ENCODE data around the gene KLHL2. TPM values are rescaled to one million over a fixed set of nuclear protein-coding genes. Genes with fewer than 3 reads are reported as not detected.

Gene KLHL2
- total RNA-seq, 1 experiment from 2014 or later, result 23.7 TPM

DNA sequence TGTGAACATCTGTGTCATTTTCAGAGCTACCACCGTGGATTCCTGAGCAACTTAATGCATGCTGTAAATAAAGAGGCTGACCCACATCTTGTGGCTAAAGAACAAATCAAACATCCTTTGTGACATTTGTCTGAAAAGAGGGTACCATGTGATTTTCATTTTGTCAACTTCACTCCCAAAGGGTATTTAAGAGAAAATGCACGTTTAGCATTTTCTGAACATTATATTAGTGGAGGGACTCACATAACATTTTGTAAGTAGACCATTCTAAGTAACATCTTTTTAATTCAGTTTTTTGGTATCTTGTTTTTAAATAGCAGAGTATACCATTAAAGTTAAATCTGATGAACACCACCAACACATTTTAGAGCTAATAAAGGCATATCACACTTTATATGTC, 154.4 kb downstream of the KLHL2 start:
- no peak overlapping the region for H3K27ac ChIP-seq (ENCODE audit: low read depth, low read length, poor library complexity, severe bottlenecking)
- H3K9me3 ChIP-seq (ENCODE audit: low read depth, low read length, poor library complexity, severe bottlenecking), result no peaks in the 10 kb centered on the region
- no peaks in the 10 kb centered on the region for H3K4me1 ChIP-seq (ENCODE audit: insufficient read depth, low read length, poor library complexity, severe bottlenecking)
- BruUV-seq (replicated peaks), result no TSS peak
- H3K36me3 ChIP-seq (ENCODE audit: insufficient read depth, low read length, poor library complexity, severe bottlenecking), result no peaks in the 10 kb centered on the region
- CTCF ChIA-PET, result no interaction called here
- POLR2A ChIA-PET (ENCODE audit: low non-redundant PET), result no interaction called here
- DNase-seq (ENCODE audit: low spot score), result no peak
- TF ChIP-seq, protein P1, sequence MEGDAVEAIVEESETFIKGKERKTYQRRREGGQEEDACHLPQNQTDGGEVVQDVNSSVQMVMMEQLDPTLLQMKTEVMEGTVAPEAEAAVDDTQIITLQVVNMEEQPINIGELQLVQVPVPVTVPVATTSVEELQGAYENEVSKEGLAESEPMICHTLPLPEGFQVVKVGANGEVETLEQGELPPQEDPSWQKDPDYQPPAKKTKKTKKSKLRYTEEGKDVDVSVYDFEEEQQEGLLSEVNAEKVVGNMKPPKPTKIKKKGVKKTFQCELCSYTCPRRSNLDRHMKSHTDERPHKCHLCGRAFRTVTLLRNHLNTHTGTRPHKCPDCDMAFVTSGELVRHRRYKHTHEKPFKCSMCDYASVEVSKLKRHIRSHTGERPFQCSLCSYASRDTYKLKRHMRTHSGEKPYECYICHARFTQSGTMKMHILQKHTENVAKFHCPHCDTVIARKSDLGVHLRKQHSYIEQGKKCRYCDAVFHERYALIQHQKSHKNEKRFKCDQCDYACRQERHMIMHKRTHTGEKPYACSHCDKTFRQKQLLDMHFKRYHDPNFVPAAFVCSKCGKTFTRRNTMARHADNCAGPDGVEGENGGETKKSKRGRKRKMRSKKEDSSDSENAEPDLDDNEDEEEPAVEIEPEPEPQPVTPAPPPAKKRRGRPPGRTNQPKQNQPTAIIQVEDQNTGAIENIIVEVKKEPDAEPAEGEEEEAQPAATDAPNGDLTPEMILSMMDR (conservative IDR thresholded peaks at IDR 0.05; ENCODE audit: low read depth, low read length), result no peak
- TF ChIP-seq EZH2 (IDR thresholded peaks at IDR 0.05; ENCODE audit: borderline replicate concordance, low read depth, low read length, poor library complexity, severe bottlenecking), result no peak
- intact Hi-C loops (cut with micrococcal nuclease; ENCODE audit: unreplicated experiment), result no loop called here
- H3K4me3 ChIP-seq (ENCODE audit: low read depth, low read length, poor library complexity, severe bottlenecking), result no peak overlapping the region
- no peaks in the 10 kb centered on the region for H3K27me3 ChIP-seq (replicated peaks; ENCODE audit: insufficient read depth, low read depth, low read length, poor library complexity)

DNA sequence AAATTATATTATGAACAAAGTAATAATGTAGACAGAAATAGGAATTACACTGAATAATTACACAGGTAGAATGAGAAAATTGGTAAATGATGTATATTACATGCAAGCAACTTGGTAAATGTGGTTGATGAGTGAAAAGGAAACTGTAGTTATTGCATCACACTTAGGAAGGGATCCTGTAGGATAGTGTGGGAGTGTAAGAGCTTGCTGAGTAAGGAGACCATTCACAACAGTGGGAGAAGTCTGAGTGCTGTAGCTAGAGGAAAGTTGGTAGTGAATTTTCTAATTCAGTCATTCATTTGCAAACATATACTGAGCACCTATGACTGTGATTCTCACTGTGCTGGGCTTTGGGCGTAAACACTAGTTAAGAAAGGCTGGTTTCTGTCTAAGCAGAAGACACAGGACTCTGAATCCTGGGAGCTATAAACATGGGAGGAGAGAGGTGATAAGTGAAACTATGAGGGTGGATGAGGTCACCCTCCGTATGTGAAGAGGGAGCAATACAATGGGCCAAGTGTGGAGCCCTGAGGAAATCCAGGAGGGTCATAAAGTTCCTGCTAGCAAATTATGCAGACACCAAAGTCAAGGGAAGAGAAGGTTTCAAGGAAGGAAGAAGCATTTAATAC, 157.2 kb downstream of the KLHL2 start:
- Histone ChIP-seq H3K27me3 (replicated peaks; ENCODE audit: insufficient read depth, low read depth, low read length, poor library complexity) (no peaks in the 10 kb centered on the region), H3K36me3 (ENCODE audit: insufficient read depth, low read length, poor library complexity, severe bottlenecking) (no peaks in the 10 kb centered on the region), H3K4me1 (ENCODE audit: insufficient read depth, low read length, poor library complexity, severe bottlenecking) (no peaks in the 10 kb centered on the region), H3K4me3 (ENCODE audit: low read depth, low read length, poor library complexity, severe bottlenecking) (no peak overlapping the region), H3K27ac (ENCODE audit: low read depth, low read length, poor library complexity, severe bottlenecking) (no peak overlapping the region), H3K9me3 (ENCODE audit: low read depth, low read length, poor library complexity, severe bottlenecking) (no peaks in the 10 kb centered on the region)
- intact Hi-C loops (cut with micrococcal nuclease; ENCODE audit: unreplicated experiment), result no loop called here
- no TSS peak for BruUV-seq (replicated peaks)
- POLR2A ChIA-PET (ENCODE audit: low non-redundant PET), result no interaction called here
- CTCF ChIA-PET, result no interaction called here
- TF ChIP-seq EZH2 (IDR thresholded peaks at IDR 0.05; ENCODE audit: borderline replicate concordance, low read depth, low read length, poor library complexity, severe bottlenecking), result no peak
- TF ChIP-seq, protein P1 (conservative IDR thresholded peaks at IDR 0.05; ENCODE audit: low read depth, low read length), result no peak
- no peak for DNase-seq (ENCODE audit: low spot score)

DNA sequence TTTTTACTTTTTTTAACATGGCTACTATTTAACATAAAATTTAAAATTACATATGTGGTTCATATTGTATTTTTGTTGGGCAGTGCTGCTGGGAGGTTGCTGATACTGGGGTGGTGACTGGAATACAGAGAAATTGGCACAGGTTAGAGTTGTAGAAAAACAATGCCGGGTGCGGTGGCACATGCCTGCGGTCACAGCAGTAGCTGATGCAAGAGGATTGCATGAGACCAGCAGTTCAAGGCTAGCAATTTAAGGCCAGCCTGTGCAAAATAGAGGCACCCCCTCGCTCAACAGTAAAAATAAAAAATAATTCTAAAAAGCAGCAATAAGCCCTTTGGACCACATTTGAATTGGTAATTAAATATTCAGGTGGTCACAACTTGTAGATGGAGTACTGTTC, 159.7 kb downstream of the KLHL2 start:
- no peak overlapping the region for H3K4me3 ChIP-seq (ENCODE audit: low read depth, low read length, poor library complexity, severe bottlenecking)
- H3K36me3 ChIP-seq (ENCODE audit: insufficient read depth, low read length, poor library complexity, severe bottlenecking), result no peaks in the 10 kb centered on the region
- no peaks in the 10 kb centered on the region for H3K27me3 ChIP-seq (replicated peaks; ENCODE audit: insufficient read depth, low read depth, low read length, poor library complexity)
- POLR2A ChIA-PET (ENCODE audit: low non-redundant PET), result no interaction called here
- H3K27ac ChIP-seq (ENCODE audit: low read depth, low read length, poor library complexity, severe bottlenecking), result no peak overlapping the region
- CTCF ChIA-PET, result no interaction called here
- no peak for DNase-seq (ENCODE audit: low spot score)
- no peaks in the 10 kb centered on the region for H3K4me1 ChIP-seq (ENCODE audit: insufficient read depth, low read length, poor library complexity, severe bottlenecking)
- no peaks in the 10 kb centered on the region for H3K9me3 ChIP-seq (ENCODE audit: low read depth, low read length, poor library complexity, severe bottlenecking)
- intact Hi-C loops (cut with micrococcal nuclease; ENCODE audit: unreplicated experiment), result no loop called here
- no TSS peak for BruUV-seq (replicated peaks)
- no peak for TF ChIP-seq EZH2 (IDR thresholded peaks at IDR 0.05; ENCODE audit: borderline replicate concordance, low read depth, low read length, poor library complexity, severe bottlenecking)
- TF ChIP-seq, protein P1 (conservative IDR thresholded peaks at IDR 0.05; ENCODE audit: low read depth, low read length), result no peak
